Mucosa of descending colon (tissue), 3 donors: Measurements from ENCODE around the gene ARSK. TPM values are rescaled to one million over a fixed set of nuclear protein-coding genes. Genes with fewer than 3 reads are reported as not detected.
A peak's percentile ranks its signal among the peaks of the same experiment; 100 is the strongest.
"Not testable (repeated sequence)": the region's sequence is repeated elsewhere in the genome, so short reads cannot be mapped to it uniquely, and the experiment has no call there.

Experiments
- ATAC-seq: fragments of 200-7000 bp; cut with Tn5 transposase; one replicate; pipeline ENCODE4 v1.9.1; 2020; ENCODE audit warnings: mild to moderate bottlenecking, moderate library complexity
- DNase-seq, 3 donors: peaks; one replicate each; pipeline ENCODE4 v3.0.0-alpha.2; 2020
- H3K36me3 ChIP-seq: fragments of 200-600 bp; one replicate; pipeline ENCODE4 v1.8.0; 2021; ENCODE audit warnings: low read depth, mild to moderate bottlenecking
- H3K4me1 ChIP-seq: fragments of 200-600 bp; one replicate; pipeline ENCODE4 v1.8.0; 2021; ENCODE audit warnings: low read depth, mild to moderate bottlenecking
- H3K4me3 ChIP-seq: fragments of 200-600 bp; one replicate; pipeline ENCODE4 v1.8.0; 2021; ENCODE audit warnings: mild to moderate bottlenecking
- H3K9me3 ChIP-seq: fragments of 200-600 bp; one replicate; pipeline ENCODE4 v1.8.0; 2021; ENCODE audit warnings: mild to moderate bottlenecking
- intact Hi-C, 2 donors: fragments of 100-400 bp; cut with DNase I in 1 of 2; cut with micrococcal nuclease in 1 of 2; formaldehyde crosslinking; loops; one replicate each; pipeline versions ENCODE4 v1.11.0 to v1.11.1; 2022; cut with DNase I, micrococcal nuclease
- total RNA-seq, 3 donors: library from RNA; stranded (reverse); fragmentation: NEBNext Ultra II Directional in 2 of 3; extraction: Animal tissue kit (Norgen Biotek cat#: 25700) in 2 of 3; gene quantifications; one replicate each; pipeline versions ENCODE4 v1.2.1 to v1.2.4, GENCODE V29; 2021 to 2023
- TF ChIP-seq, protein P1 (sequence below): fragments of 200-600 bp; IDR thresholded peaks from one replicate; pipeline ENCODE4 v1.8.0; 2022; ENCODE audit warnings: antibody characterized with exemption, mild to moderate bottlenecking
- donor health status: DM: no; HTN: no; CAD: no; lungs with moderate emphysema.
- donor health status: DM: no; HTN: no; CAD: no.
- donor health status: DM: no; HTN: yes; CAD: no.

ARSK gene
- total RNA-seq, 3 donors from 2014 or later: 1.7 to 6.0 (median 2.3) TPM

DNA sequence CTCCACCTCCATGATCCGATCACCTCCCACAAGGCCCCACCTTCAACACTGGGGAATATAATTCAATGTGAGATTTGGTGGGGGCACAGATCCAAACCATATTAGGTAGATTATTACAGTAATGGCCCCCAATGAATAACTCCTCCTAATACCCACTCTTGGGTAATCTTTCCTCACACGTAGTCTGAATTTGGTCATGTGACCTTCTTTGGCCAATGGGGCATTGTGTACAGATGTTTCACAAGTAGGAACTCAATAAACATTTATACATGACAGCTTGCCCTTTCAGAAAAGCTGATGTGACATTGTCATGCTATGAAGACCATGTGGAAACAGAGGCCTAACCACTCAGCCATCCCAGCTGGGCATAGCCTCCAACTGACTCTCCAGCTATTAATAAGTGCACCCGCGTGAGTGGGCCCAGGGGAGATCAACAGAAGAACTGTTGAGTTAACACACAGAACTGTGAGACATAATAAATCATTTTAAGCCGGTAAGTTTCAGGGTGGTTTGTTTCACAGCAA, 75.6 kb downstream of the ARSK start:
- no peak for DNase-seq
- intact Hi-C loops: no loop called here
- H3K36me3 ChIP-seq: no peaks in the 10 kb centered on the region
- no peaks in the 10 kb centered on the region for H3K9me3 ChIP-seq
- TF ChIP-seq, protein P1, sequence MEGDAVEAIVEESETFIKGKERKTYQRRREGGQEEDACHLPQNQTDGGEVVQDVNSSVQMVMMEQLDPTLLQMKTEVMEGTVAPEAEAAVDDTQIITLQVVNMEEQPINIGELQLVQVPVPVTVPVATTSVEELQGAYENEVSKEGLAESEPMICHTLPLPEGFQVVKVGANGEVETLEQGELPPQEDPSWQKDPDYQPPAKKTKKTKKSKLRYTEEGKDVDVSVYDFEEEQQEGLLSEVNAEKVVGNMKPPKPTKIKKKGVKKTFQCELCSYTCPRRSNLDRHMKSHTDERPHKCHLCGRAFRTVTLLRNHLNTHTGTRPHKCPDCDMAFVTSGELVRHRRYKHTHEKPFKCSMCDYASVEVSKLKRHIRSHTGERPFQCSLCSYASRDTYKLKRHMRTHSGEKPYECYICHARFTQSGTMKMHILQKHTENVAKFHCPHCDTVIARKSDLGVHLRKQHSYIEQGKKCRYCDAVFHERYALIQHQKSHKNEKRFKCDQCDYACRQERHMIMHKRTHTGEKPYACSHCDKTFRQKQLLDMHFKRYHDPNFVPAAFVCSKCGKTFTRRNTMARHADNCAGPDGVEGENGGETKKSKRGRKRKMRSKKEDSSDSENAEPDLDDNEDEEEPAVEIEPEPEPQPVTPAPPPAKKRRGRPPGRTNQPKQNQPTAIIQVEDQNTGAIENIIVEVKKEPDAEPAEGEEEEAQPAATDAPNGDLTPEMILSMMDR: no peak
- no peak overlapping the region for H3K4me3 ChIP-seq
- no peak for ATAC-seq
- peaks cover 10% of the 10 kb centered on the region for H3K4me1 ChIP-seq

- TF ChIP-seq, protein P1: no peak
- intact Hi-C loops: no loop called here
- peaks cover 10% of the 10 kb centered on the region for H3K4me1 ChIP-seq
- DNase-seq: no peak
- ATAC-seq: no peak
- no peaks in the 10 kb centered on the region for H3K9me3 ChIP-seq
- no peak overlapping the region for H3K4me3 ChIP-seq
- H3K36me3 ChIP-seq: no peaks in the 10 kb centered on the region
Observed at GRCh38 chr5:95631255-95631958, 76.5 kb downstream of the ARSK start.

DNA sequence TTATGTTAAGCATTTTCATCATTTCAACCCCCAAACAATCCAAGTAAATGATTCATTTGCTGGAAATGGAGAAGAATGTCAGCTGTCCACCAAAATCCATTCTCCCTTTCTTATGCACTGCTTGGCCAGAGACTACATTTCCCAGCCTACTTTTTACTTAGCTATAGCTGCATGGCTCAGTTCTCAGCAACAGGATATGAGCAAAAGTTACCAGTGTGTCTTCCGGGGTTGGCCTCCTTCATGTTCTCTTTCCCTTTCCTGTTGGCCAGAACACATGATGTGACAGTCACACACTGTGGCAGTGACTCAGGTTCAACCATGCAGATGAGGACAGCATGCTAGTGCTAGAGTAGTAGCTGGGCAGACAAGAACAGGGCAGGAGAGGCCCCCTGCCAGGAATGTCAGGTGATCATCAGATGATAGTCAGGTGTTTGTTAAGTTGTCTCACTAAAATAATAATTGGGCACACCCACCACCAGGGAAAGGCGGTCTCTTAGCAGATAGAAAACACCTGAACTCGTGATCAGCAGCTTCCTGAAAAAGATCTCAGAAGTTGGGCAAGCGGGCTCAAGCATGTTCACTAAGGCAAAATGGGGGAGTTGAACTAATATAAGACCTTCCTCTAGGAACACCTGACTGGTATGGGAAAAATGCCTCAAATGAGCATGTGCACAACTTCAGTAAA, 77.2 kb downstream of the ARSK start:
- ATAC-seq: peak; percentile 79
- TF ChIP-seq, protein P1: no peak
- intact Hi-C loops: no loop called here
- Histone ChIP-seq H3K36me3 (no peaks in the 10 kb centered on the region), H3K4me3 (no peak overlapping the region), H3K9me3 (no peaks in the 10 kb centered on the region), H3K4me1 (peaks cover 10% of the 10 kb centered on the region)
- no peak for DNase-seq

DNA sequence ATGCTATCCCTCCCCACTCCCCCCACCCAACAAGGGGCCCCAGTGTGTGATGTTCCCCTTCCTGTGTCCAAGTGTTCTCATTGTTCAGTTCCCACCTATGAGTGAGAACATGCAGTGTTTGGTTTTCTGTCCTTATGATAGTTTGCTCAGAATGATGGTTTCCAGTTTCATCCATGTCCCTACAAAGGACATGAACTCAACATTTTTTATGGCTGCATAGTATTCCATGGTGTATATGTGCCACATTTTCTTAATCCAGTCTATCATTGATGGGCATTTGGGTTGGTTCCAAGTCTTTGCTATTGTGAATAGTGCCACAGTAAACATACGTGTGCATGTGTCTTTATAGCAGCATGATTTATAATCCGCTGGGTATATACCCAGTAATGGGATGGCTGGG, 78.0 kb downstream of the ARSK start:
- intact Hi-C loops, H3K9me3 ChIP-seq, ATAC-seq, H3K36me3 ChIP-seq, H3K4me1 ChIP-seq, H3K4me3 ChIP-seq, DNase-seq: not testable (repeated sequence)

GRCh38 chr5:95633671-95634070, 78.8 kb downstream of the ARSK start:
- TF ChIP-seq, protein P1: no peak
- no peak overlapping the region for H3K4me3 ChIP-seq
- H3K9me3 ChIP-seq: no peaks in the 10 kb centered on the region
- DNase-seq: no peak
- intact Hi-C loops: no loop called here
- no peaks in the 10 kb centered on the region for H3K36me3 ChIP-seq
- ATAC-seq: no peak
- peaks cover 5% of the 10 kb centered on the region for H3K4me1 ChIP-seq

DNA sequence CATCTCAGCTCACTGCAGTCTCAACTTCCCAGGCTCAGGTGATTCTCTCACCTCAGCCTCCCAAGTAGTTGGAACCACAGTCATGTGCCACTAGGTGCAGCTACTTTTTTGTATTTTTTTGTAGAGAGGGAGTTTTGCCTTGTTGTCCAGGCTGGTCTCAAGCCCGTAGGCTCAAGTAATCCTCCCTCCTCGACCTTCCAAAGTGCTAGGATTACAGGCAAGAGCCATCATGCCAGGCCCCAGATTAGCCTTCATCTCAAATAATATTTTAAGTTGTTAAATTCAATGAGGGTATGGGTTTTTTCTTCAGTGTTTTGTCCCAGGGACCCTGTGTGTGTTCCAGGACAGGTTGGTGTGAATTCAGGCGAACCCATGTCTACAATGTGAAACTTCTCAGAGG, 79.2 kb downstream of the ARSK start:
- DNase-seq (no peak), ATAC-seq (no peak)
- intact Hi-C loops: no loop called here
- Histone ChIP-seq H3K9me3 (no peaks in the 10 kb centered on the region), H3K4me3 (no peak overlapping the region), H3K36me3 (no peaks in the 10 kb centered on the region), H3K4me1 (peaks cover under 1% of the 10 kb centered on the region)
- TF ChIP-seq, protein P1: no peak
